Stimulated activated memory B cell treated with anti-CD40 and anti-IgM and Interleukin-4, amounts not matched to agents 10 μg/mL and 1 μg/mL and 100 μg/mL, for 72 hours (primary cell): Measurements from ENCODE around the gene MRPL4.
A peak's percentile ranks its signal among the peaks of the same experiment; 100 is the strongest.

Experiments
- ATAC-seq: fragments of 150-1000 bp; cut with Tn5 transposase; 2 replicates; pipeline ENCODE4 v1.10.0; 2021
- H3K27ac Mint-ChIP-seq: one replicate; pipeline ENCODE4 v1.8.0; 2022; ENCODE audit warnings: mild to moderate bottlenecking, mixed read lengths
- H3K27me3 Mint-ChIP-seq: one replicate; pipeline ENCODE4 v1.8.0; 2022; ENCODE audit warnings: mixed read lengths
- H3K36me3 Mint-ChIP-seq: one replicate; pipeline ENCODE4 v1.8.0; 2022; ENCODE audit warnings: mixed read lengths
- H3K4me1 Mint-ChIP-seq: one replicate; pipeline ENCODE4 v1.8.0; 2022; ENCODE audit warnings: mixed read lengths
- H3K4me3 Mint-ChIP-seq: one replicate; pipeline ENCODE4 v1.8.0; 2022; ENCODE audit warnings: mild to moderate bottlenecking, moderate library complexity, mixed read lengths
- H3K9me3 Mint-ChIP-seq: one replicate; pipeline ENCODE4 v1.8.0; 2022; ENCODE audit warnings: mixed read lengths

MRPL4 gene

DNA sequence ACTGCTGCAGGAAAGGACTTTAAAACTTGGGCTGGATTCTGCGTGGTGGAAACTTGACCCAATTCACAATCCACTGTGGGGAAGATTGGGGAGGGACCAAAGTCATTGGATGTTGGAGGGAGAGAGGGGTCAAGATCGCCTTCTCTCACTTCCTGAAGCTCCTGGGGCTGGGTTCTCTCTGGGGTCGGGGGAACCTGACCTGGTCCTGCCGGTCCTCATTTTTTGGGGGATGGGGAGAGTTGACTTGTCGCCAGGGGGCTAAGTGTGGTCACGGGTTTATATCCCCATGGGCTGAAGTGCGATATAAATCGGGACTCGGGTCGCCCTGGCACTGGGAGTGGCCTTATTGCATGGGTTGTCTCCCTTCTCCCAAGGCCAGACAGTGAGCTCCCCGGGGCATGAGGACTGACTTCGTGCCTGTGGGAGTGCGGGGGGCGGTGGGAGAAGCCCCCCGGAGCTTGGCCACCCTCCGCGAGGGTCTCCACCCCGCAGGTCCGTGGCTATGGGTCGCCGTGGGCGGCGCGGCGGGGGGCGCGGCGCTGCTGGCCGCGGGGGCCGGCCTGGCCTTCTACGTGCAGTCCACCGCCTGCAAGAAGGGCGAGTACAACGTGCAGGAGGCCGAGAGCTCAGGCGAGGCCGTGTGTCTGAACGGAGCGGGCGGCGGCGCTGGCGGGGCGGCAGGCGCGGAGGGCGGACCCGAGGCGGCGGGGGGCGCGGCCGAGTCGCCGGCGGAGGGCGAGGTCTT is 44.0 kb downstream of the MRPL4 start:
- peak overlapping the region; percentile 71 for H3K4me3 Mint-ChIP-seq
- H3K36me3 Mint-ChIP-seq, result peaks cover 5% of the 10 kb centered on the region
- no peak for ATAC-seq
- H3K4me1 Mint-ChIP-seq, result peaks cover 41% of the 10 kb centered on the region
- H3K9me3 Mint-ChIP-seq, result peaks cover 3% of the 10 kb centered on the region
- peaks cover 47% of the 10 kb centered on the region for H3K27me3 Mint-ChIP-seq
- H3K27ac Mint-ChIP-seq, result peak overlapping the region; percentile 17

DNA sequence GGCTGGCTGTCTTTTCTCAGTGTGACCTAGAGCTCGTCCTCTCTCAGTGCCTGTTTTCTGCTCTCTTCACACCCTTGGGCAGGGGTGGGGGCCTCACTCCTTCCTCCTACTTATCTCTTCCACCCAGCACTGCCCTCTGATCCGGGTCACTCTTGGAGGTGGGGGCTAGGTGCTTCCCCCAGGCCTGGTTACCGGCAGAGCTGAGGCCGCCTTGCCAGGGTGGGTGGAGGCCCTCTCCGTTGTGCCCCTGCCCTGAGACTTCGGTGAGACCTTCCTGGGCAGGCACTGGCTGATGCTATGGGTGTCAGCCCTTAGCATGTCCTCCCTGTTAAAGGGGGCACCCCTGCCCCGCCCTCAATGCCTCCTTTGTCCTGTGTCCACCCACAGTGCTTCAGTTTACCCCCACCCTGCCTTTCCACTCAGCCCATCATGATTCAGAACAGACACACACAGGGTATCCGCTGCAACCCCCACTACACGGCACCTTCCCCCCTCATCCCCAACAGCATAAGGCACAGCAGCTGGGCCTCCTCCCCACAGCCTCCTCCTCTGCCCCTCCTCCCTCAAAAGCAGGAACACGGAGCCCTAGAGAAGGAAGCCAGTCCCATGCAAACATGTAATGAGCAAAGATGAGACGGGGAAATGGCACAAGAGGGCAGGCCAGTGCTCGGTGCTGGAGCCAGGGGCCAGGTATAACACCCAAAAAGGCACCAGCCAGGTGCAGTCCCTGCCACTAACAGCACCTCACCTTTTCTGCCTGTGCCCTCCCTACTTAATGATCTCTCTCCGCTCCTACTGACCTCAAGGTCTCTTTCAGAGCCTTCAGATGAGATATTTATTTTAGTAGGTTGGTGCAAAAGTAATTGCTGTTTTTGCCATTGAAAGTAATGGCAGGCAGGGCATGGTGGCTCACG is 47.8 kb downstream of the MRPL4 start:
- peaks cover 12% of the 10 kb centered on the region for H3K27me3 Mint-ChIP-seq
- no peaks in the 10 kb centered on the region for H3K9me3 Mint-ChIP-seq
- H3K36me3 Mint-ChIP-seq, result peaks cover 9% of the 10 kb centered on the region
- no peak overlapping the region for H3K4me3 Mint-ChIP-seq
- peaks cover 15% of the 10 kb centered on the region for H3K4me1 Mint-ChIP-seq
- ATAC-seq, result peak; percentile 42
- H3K27ac Mint-ChIP-seq, result peak overlapping the region; percentile 28

DNA sequence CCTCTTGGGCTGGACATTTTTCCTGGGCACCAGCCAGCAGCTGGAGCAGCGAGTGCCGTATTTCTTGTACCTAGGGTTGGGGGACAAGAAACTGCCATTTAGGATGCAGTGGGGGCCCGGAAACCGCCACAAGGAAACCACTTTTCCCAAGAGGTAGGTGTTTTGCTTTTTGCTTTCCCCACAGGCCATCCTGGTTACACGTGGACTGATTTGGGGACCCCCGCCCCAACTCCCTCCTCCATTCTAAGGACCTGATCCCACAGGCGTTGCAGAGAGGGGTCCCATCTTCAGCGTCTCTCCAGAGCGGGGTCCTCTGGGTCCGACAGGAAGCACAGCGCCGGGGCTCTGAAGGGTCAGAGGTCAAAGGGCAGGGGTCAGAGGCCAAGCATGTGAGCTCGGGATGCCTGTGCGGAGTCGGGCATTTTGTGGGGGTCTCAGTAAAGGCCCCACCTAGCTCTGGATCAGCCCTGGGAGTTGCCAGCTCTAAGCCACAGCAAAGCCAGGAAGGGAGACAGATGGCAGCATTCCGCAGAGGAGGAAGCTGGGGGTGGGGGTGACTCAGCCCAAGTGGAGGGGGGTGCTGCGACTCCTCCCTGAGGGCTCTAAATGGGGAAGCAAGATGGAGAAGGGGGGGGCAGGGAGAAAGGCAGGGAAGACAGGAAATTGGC is 53.3 kb downstream of the MRPL4 start:
- no peak overlapping the region for H3K4me3 Mint-ChIP-seq
- no peak overlapping the region for H3K27ac Mint-ChIP-seq
- ATAC-seq, result no peak
- H3K9me3 Mint-ChIP-seq, result no peaks in the 10 kb centered on the region
- H3K4me1 Mint-ChIP-seq, result peaks cover 8% of the 10 kb centered on the region
- no peaks in the 10 kb centered on the region for H3K27me3 Mint-ChIP-seq
- peaks cover 24% of the 10 kb centered on the region for H3K36me3 Mint-ChIP-seq

DNA sequence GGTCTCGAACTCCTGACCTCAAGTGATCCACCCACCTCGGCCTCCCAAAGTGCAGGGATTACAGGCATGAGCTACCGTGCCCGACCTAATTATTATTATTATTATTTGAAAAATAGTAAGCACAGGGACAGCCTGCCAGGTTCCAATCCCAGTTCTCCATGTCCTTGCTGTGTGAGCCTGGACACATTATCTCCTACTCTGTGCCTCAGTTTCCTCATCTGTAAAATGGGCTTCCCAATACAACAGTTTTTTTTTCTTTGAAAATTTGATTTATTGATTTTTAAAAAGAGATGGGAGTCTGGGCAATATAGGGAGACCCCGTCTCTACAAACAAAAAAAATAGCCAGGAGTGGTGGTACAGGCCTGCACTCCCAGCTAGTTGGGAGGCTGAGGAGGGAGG is 54.3 kb downstream of the MRPL4 start:
- ATAC-seq, result no peak
- Mint-ChIP-seq H3K9me3 (no peaks in the 10 kb centered on the region), H3K27me3 (no peaks in the 10 kb centered on the region), H3K36me3 (peaks cover 26% of the 10 kb centered on the region), H3K27ac (no peak overlapping the region), H3K4me3 (no peak overlapping the region), H3K4me1 (peaks cover 8% of the 10 kb centered on the region)

DNA sequence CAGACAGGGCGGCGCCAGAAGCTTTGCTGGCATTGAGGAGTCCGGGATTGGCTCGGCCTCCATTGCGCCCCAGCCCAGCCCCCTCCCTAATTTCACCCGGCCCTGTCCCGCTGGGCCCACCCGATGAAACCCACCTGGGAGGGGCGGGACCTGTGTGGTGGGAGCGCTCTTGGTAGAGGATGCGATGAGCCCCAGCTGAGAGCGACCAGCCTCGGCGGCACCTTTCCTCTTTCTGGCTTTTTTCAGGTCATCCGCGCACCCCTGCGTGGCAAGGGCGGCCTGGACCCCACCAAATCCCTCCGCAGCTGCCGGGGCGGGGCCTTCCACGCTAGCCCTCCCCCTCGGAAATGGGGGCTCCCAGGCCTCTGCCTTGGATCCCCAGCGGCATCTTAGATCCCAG is 57.4 kb downstream of the MRPL4 start, which contains the start of gene ZGLP1:
Gene ZGLP1, minus strand, starts transcription at position 393 of the 400 bp plus-strand sequence.
- Mint-ChIP-seq H3K27me3 (no peaks in the 10 kb centered on the region), H3K9me3 (no peaks in the 10 kb centered on the region), H3K36me3 (peaks cover 26% of the 10 kb centered on the region), H3K4me3 (no peak within 1 kb of the TSS), H3K4me1 (peaks cover 12% of the 10 kb centered on the region), H3K27ac (no peak within 1 kb of the TSS)
- ATAC-seq, result no peak
